GM12878 (cell line): ENCODE results near the gene HYDIN. TPM values are rescaled to one million over a fixed set of nuclear protein-coding genes. Genes with fewer than 3 reads are reported as not detected.

Source experiments
- ATAC-seq: fragments of 200-7000 bp; cut with Tn5 transposase; 3 replicates; pipeline ENCODE4 v1.9.1; 2020; ENCODE audit warnings: mild to moderate bottlenecking, moderate library complexity
- BruUV-seq: library from RNA; stranded (reverse); fragments of 400-500 nt; replicated peaks from 2 replicates; lab custom pipeline; 2021; lab: Mats Ljungman, UMichigan
- CTCF ChIA-PET: fragments of 300-600 bp; sonication (Branson Sonifier 250); formaldehyde crosslinking; extraction: SDS; loops from one replicate; lab custom pipeline; 2021; ENCODE audit warnings: inconsistent platforms; lab: Yijun Ruan, JAX
- POLR2A ChIA-PET: fragments of 350-600 bp; formaldehyde crosslinking; extraction: SDS; loops from one replicate; lab custom pipeline; 2021; ENCODE audit warnings: inconsistent platforms; lab: Charles Lee
- RAD21 ChIA-PET: fragments of 300-600 bp; sonication (Branson Sonifier 250); formaldehyde crosslinking; loops from one replicate; lab custom pipeline; 2023; ENCODE audit warnings: antibody characterized with exemption; ENCODE audit not compliant: unreplicated experiment; lab: Charles Lee
- SMC1A ChIA-PET: fragments of 300-600 bp; sonication (Branson Sonifier 250); formaldehyde crosslinking; loops from one replicate; lab custom pipeline; 2023; ENCODE audit not compliant: unreplicated experiment, uncharacterized antibody; lab: Charles Lee
- DNase-seq: peaks from one replicate; pipeline ENCODE4 v3.0.0-alpha.2; 2011; ENCODE audit warnings: low read depth, low spot score
- FAIRE-seq: peaks from 3 replicates; lab custom pipeline; 2011; peaks lifted over from hg19 to GRCh38; lab: Jason Lieb, UNC
- H2AFZ ChIP-seq: 2 replicates; pipeline ENCODE4 v1.6.0; 2011; ENCODE audit warnings: low read depth, low read length, control low read depth; ENCODE audit not compliant: control insufficient read depth
- H3K27ac ChIP-seq: 2 replicates; pipeline ENCODE4 v1.5.1; 2011; ENCODE audit warnings: control low read depth; ENCODE audit not compliant: control insufficient read depth, insufficient read depth
- H3K27me3 ChIP-seq, 2 experiments: replicated peaks in 1 of 2; 2 replicates each; pipeline versions ENCODE4 v1.6.0 to v1.6.1; 2011; ENCODE audit warnings: low read length in 1 of 2; ENCODE audit not compliant: control insufficient read depth in 2 of 2, insufficient read depth in 2 of 2
- H3K36me3 ChIP-seq, 2 experiments: 2 replicates each; pipeline ENCODE4 v1.5.1; 2011; ENCODE audit warnings: low read length in 1 of 2; ENCODE audit not compliant: control insufficient read depth in 2 of 2, insufficient read depth in 2 of 2
- H3K4me1 ChIP-seq: 2 replicates; pipeline ENCODE4 v1.6.1; 2011; ENCODE audit warnings: mild to moderate bottlenecking, low read length, moderate library complexity, mixed read lengths; ENCODE audit not compliant: control insufficient read depth, insufficient read depth
- H3K4me2 ChIP-seq: 2 replicates; pipeline ENCODE4 v1.6.0; 2011; ENCODE audit warnings: control low read depth; ENCODE audit not compliant: control insufficient read depth, insufficient read depth
- H3K4me3 ChIP-seq: fragments of 200-600 bp; sonication (generic); 2 replicates; pipeline ENCODE4 v1.5.1; 2016
- H3K79me2 ChIP-seq: 2 replicates; pipeline ENCODE4 v1.6.0; 2011; ENCODE audit warnings: low read length; ENCODE audit not compliant: control insufficient read depth, insufficient read depth
- H3K9ac ChIP-seq: 2 replicates; pipeline ENCODE4 v1.8.0; 2011; ENCODE audit warnings: low read length, control low read depth, mixed read lengths; ENCODE audit not compliant: control insufficient read depth, insufficient read depth
- H3K9me3 ChIP-seq: replicated peaks from 3 replicates; pipeline ENCODE4 v1.5.1; 2011; ENCODE audit warnings: mild to moderate bottlenecking, low read length; ENCODE audit not compliant: control insufficient read depth, insufficient read depth
- H4K20me1 ChIP-seq: 2 replicates; pipeline ENCODE4 v1.6.0; 2011; ENCODE audit not compliant: control insufficient read depth, insufficient read depth
- ATF7 ChIP-seq: fragments of 450-650 bp; IDR thresholded peaks from 2 replicates; pipeline ENCODE4 v1.6.1; 2016; ENCODE audit warnings: low read depth, mild to moderate bottlenecking
- CHD2 ChIP-seq: IDR thresholded peaks from 2 replicates; pipeline ENCODE4 v1.6.1; 2011; ENCODE audit warnings: low read depth, low read length, improper control_type of control experiment, borderline replicate concordance
- CREB1 ChIP-seq: IDR thresholded peaks from 2 replicates; pipeline ENCODE4 v1.6.1; 2012; ENCODE audit warnings: low read depth, mild to moderate bottlenecking, inconsistent platforms
- DPF2 ChIP-seq: fragments of 450-650 bp; IDR thresholded peaks from 2 replicates; pipeline ENCODE4 v1.6.1; 2017; ENCODE audit warnings: mild to moderate bottlenecking
- GABPA ChIP-seq: IDR thresholded peaks from 2 replicates; pipeline ENCODE4 v1.6.1; 2014; ENCODE audit warnings: antibody characterized with exemption, low read depth, mild to moderate bottlenecking, inconsistent platforms
- IKZF1 ChIP-seq: fragments of 450-650 bp; conservative IDR thresholded peaks from 2 replicates; pipeline ENCODE4 v1.6.1; 2017; ENCODE audit warnings: antibody characterized with exemption, mild to moderate bottlenecking
- IKZF2 ChIP-seq, 2 experiments: fragments of 450-650 bp; IDR thresholded peaks; 2 replicates each; pipeline ENCODE4 v1.6.1; 2017; ENCODE audit warnings: mild to moderate bottlenecking in 2 of 2, moderate library complexity in 2 of 2
- JUND ChIP-seq: IDR thresholded peaks from 2 replicates; pipeline ENCODE4 v1.6.1; 2012; ENCODE audit warnings: low read depth, mild to moderate bottlenecking, low read length, improper control_type of control experiment, moderate library complexity
- MEF2A ChIP-seq: IDR thresholded peaks from 2 replicates; pipeline ENCODE4 v1.6.1; 2011; ENCODE audit warnings: low read depth, mild to moderate bottlenecking, low read length, moderate library complexity; ENCODE audit not compliant: insufficient read depth
- MEF2B ChIP-seq: fragments of 450-650 bp; IDR thresholded peaks from 2 replicates; pipeline ENCODE4 v1.6.1; 2018; ENCODE audit warnings: mild to moderate bottlenecking, moderate library complexity; ENCODE audit not compliant: partially characterized antibody, poor library complexity, severe bottlenecking
- MXI1 ChIP-seq: fragments of 150-350 bp; IDR thresholded peaks from 2 replicates; pipeline ENCODE4 v1.6.1; 2011; ENCODE audit warnings: low read depth, mild to moderate bottlenecking, inconsistent platforms, low read length, improper control_type of control experiment
- RFX5 ChIP-seq: IDR thresholded peaks from 2 replicates; pipeline ENCODE4 v1.6.1; 2011; ENCODE audit warnings: low read depth, low read length, improper control_type of control experiment
- SMAD5 ChIP-seq: IDR thresholded peaks from 2 replicates; pipeline ENCODE4 v1.6.1; 2016; ENCODE audit warnings: antibody characterized with exemption, low read depth
- ZNF274 ChIP-seq: IDR thresholded peaks from one replicate; pipeline ENCODE4 v1.8.0; 2011; ENCODE audit not compliant: insufficient read length, insufficient read depth
- ZNF384 ChIP-seq: IDR thresholded peaks from 2 replicates; pipeline ENCODE4 v1.6.1; 2012; ENCODE audit warnings: low read depth, mild to moderate bottlenecking, low read length, improper control_type of control experiment, borderline replicate concordance
- WGBS: methylation state at CpG from one replicate; pipeline ENCODE4 v1.1.6; 2016; ENCODE audit warnings: low lambda C conversion rate; ENCODE audit not compliant: insufficient replicate concordance, insufficient coverage; ENCODE audit errors: missing lambda C conversion rate; 5-methylcytosine and 5-hydroxymethylcytosine counted together
- in situ Hi-C: fragments of 300-500 bp; cut with MboI; formaldehyde crosslinking; loops from 9 replicates; pipeline ENCODE4 v1.14.3; 2018; ENCODE audit warnings: mixed read lengths
- intact Hi-C: fragments of 100-400 bp; cut with micrococcal nuclease; formaldehyde crosslinking; loops from one replicate; pipeline ENCODE4 v1.14.2; 2022; ENCODE audit not compliant: unreplicated experiment
- polyA plus RNA-seq, 11 experiments: library from polyadenylated mRNA; depleted of rRNA in 4 of 11; unstranded in 6 of 11; stranded (reverse) in 5 of 11; fragments of >200 nt; fragmentation: Nextera tagmentation in 4 of 11; fragmentation: Illumina TruSeq in 1 of 11; extraction: Ambion mirVana in 4 of 11; extraction: Trizol in 1 of 11; gene quantifications; 1 replicate in 1 of 11; 2 replicates in 10 of 11; pipeline versions ENCODE4 v1.2.1 to v1.2.3, GENCODE V29; 2011 to 2016; ENCODE audit warnings: inconsistent platforms in 2 of 11, missing spikeins in 2 of 11, low read depth in 1 of 11
- total RNA-seq, 4 experiments: library from RNA; depleted of rRNA in 3 of 4; stranded (reverse); fragments of >200 nt in 3 of 4; fragmentation: Illumina TruSeq in 1 of 4; extraction: Trizol in 1 of 4; gene quantifications; 2 replicates each; pipeline versions ENCODE4 v1.2.1 to v1.2.3, GENCODE V29; 2013 to 2021
- TF ChIP-seq, protein P1 (sequence below): fragments of 450-650 bp; IDR thresholded peaks from 2 replicates; pipeline ENCODE4 v1.6.1; 2017; ENCODE audit warnings: mild to moderate bottlenecking
- TF ChIP-seq, protein P2 (sequence below): fragments of 450-650 bp; IDR thresholded peaks from 2 replicates; pipeline ENCODE4 v1.6.1; 2017; ENCODE audit warnings: low read depth, mild to moderate bottlenecking, moderate library complexity

Gene HYDIN
- total and polyA plus RNA-seq, 10 of the 15 experiments (the other 5 are each of a cell fraction or from before 2014, with no cell fraction given): 0.01 to 0.30 (median 0.10) TPM; not detected in 7

DNA sequence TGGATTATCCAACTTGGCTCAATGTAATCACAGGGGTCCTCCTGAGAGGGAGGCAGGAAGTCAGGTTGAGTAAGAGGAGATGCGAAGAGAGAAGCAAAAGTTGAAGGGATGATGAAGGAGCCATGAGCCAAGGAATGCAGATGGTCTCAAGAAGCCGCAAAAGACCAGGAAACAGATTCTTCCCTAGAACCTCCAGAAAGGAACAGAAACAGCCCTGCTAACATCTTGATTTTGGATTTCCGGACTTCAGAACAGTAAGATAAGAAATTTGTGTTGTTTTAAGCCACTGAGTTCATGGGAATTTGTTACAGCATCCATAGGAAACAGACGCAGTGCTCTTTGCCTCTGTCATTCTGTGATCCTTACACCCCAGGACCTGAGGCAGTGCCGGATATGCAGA is 31.9 kb upstream of the HYDIN start:
- Histone ChIP-seq H3K27me3 (no peaks in the 10 kb centered on the region), H3K79me2 (no peaks in the 10 kb centered on the region), H3K27ac (no peak overlapping the region)
- ATAC-seq: no peak
- no peak for TF ChIP-seq MEF2B
- no peak for TF ChIP-seq MEF2A
- no peak for TF ChIP-seq ZNF384
- no peak for TF ChIP-seq SMAD5
- no peak for TF ChIP-seq CHD2
- TF ChIP-seq RFX5: no peak
- TF ChIP-seq JUND: no peak
- TF ChIP-seq GABPA: no peak
- no peak for TF ChIP-seq ATF7
- TF ChIP-seq MXI1: no peak
- TF ChIP-seq, protein P1, sequence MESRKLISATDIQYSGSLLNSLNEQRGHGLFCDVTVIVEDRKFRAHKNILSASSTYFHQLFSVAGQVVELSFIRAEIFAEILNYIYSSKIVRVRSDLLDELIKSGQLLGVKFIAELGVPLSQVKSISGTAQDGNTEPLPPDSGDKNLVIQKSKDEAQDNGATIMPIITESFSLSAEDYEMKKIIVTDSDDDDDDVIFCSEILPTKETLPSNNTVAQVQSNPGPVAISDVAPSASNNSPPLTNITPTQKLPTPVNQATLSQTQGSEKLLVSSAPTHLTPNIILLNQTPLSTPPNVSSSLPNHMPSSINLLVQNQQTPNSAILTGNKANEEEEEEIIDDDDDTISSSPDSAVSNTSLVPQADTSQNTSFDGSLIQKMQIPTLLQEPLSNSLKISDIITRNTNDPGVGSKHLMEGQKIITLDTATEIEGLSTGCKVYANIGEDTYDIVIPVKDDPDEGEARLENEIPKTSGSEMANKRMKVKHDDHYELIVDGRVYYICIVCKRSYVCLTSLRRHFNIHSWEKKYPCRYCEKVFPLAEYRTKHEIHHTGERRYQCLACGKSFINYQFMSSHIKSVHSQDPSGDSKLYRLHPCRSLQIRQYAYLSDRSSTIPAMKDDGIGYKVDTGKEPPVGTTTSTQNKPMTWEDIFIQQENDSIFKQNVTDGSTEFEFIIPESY: no peak
- no peak for TF ChIP-seq CREB1
- TF ChIP-seq, protein P2, sequence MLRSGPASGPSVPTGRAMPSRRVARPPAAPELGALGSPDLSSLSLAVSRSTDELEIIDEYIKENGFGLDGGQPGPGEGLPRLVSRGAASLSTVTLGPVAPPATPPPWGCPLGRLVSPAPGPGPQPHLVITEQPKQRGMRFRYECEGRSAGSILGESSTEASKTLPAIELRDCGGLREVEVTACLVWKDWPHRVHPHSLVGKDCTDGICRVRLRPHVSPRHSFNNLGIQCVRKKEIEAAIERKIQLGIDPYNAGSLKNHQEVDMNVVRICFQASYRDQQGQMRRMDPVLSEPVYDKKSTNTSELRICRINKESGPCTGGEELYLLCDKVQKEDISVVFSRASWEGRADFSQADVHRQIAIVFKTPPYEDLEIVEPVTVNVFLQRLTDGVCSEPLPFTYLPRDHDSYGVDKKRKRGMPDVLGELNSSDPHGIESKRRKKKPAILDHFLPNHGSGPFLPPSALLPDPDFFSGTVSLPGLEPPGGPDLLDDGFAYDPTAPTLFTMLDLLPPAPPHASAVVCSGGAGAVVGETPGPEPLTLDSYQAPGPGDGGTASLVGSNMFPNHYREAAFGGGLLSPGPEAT: no peak
- TF ChIP-seq DPF2: no peak
- TF ChIP-seq IKZF2 (IDR thresholded peaks at IDR 0.05): no peak
- no peak for TF ChIP-seq IKZF1
- no peak for TF ChIP-seq ZNF274
- TF ChIP-seq, all 136 proteins: peak for 0
- H3K4me3 ChIP-seq: no peak overlapping the region
- no peaks in the 10 kb centered on the region for H3K9me3 ChIP-seq
- no peak overlapping the region for H3K9ac ChIP-seq
- no peaks in the 10 kb centered on the region for H4K20me1 ChIP-seq
- no TSS peak for BruUV-seq
- FAIRE-seq (no peak), DNase-seq (no peak)
- no peaks in the 10 kb centered on the region for H3K4me1 ChIP-seq
- no peak overlapping the region for H3K4me2 ChIP-seq
- WGBS: 56% methylated on average over 5 of the region's 5 CpGs
- no peak overlapping the region for H2AFZ ChIP-seq
- SMC1A ChIA-PET: no interaction called here
- no peaks in the 10 kb centered on the region for H3K36me3 ChIP-seq
- CTCF ChIA-PET: no interaction called here
- RAD21 ChIA-PET: no interaction called here
- intact Hi-C loops (no loop called here), in situ Hi-C loops (no loop called here)
- POLR2A ChIA-PET: no interaction called here
